HepG2 (cell line): ENCODE measurements around the gene LURAP1L. TPM values are rescaled to one million over a fixed set of nuclear protein-coding genes. Genes with fewer than 3 reads are reported as not detected.

Experiments used
- ATAC-seq: fragments of 200-7000 bp; cut with Tn5 transposase; 3 replicates; pipeline ENCODE4 v1.9.1; 2020; ENCODE audit warnings: mild to moderate bottlenecking, moderate library complexity
- BruUV-seq: library from RNA; stranded (reverse); fragments of 400-500 nt; replicated peaks from 2 replicates; lab custom pipeline; 2021; lab: Mats Ljungman, UMichigan
- CTCF ChIA-PET: fragments of 300-600 bp; formaldehyde crosslinking; extraction: SDS; loops from one replicate; lab custom pipeline; 2021; ENCODE audit warnings: low total read pairs, inconsistent platforms, low intra/inter-chr PET ratio; lab: Yijun Ruan, JAX
- POLR2A ChIA-PET: fragments of 350-600 bp; sonication (Branson Sonifier 250); formaldehyde crosslinking; loops from one replicate; lab custom pipeline; 2020; ENCODE audit warnings: antibody characterized with exemption, inconsistent platforms; lab: Yijun Ruan, JAX
- DNase-seq: peaks from one replicate; pipeline ENCODE4 v3.0.0-alpha.2; 2015; ENCODE audit warnings: low spot score
- FAIRE-seq: peaks from 3 replicates; lab custom pipeline; 2011; peaks lifted over from hg19 to GRCh38; lab: Jason Lieb, UNC
- H2AFZ ChIP-seq: one replicate; pipeline ENCODE4 v1.6.1; 2011; ENCODE audit warnings: low read length, inconsistent platforms
- H3K27ac ChIP-seq: fragments of 300-600 bp; 3 replicates; pipeline ENCODE4 v1.8.0; 2011; ENCODE audit warnings: mixed run types, mild to moderate bottlenecking, mixed read lengths, low read length, inconsistent platforms; ENCODE audit not compliant: insufficient read depth; ENCODE audit errors: extremely low read length
- H3K27me3 ChIP-seq, 2 experiments: fragments of 200-600 bp in 1 of 2; 2 replicates in 1 of 2; 3 replicates in 1 of 2; pipeline versions ENCODE4 v1.6.0 to v1.8.0; 2011; ENCODE audit warnings: low read length in 2 of 2, mild to moderate bottlenecking in 2 of 2, moderate library complexity in 2 of 2, inconsistent platforms in 1 of 2; ENCODE audit not compliant: insufficient read depth in 2 of 2, control insufficient read depth in 1 of 2
- H3K36me3 ChIP-seq, 2 experiments: fragments of 200-600 bp in 1 of 2; replicated peaks in 1 of 2; 2 replicates in 1 of 2; 3 replicates in 1 of 2; pipeline versions ENCODE4 v1.5.1 to v1.8.0; 2011; ENCODE audit warnings: low read length in 2 of 2, inconsistent platforms in 1 of 2; ENCODE audit not compliant: insufficient read depth in 2 of 2, control insufficient read depth in 1 of 2
- H3K4me1 ChIP-seq: 2 replicates; pipeline ENCODE4 v1.5.1; 2012; ENCODE audit warnings: low read length, inconsistent platforms; ENCODE audit not compliant: insufficient read depth
- H3K4me2 ChIP-seq: 2 replicates; pipeline ENCODE4 v1.6.0; 2011; ENCODE audit warnings: low read depth, low read length, inconsistent platforms
- H3K4me3 ChIP-seq, 3 experiments: fragments of 200-600 bp in 1 of 3; sonication (generic), shearing (Covaris generic) in 1 of 3; replicated peaks in 1 of 3; 2 replicates each; pipeline ENCODE4 v1.5.1; 2011 to 2016; ENCODE audit warnings: low read length in 3 of 3, inconsistent platforms in 2 of 3, low read depth in 2 of 3, mild to moderate bottlenecking in 2 of 3, control low read depth in 1 of 3, mixed read lengths in 1 of 3; ENCODE audit not compliant: insufficient read depth in 1 of 3
- H3K79me2 ChIP-seq: one replicate; pipeline ENCODE4 v1.6.1; 2011; ENCODE audit warnings: low read length, inconsistent platforms; ENCODE audit not compliant: insufficient read depth
- H3K9ac ChIP-seq: 2 replicates; pipeline ENCODE4 v1.6.0; 2011; ENCODE audit warnings: mild to moderate bottlenecking, low read depth, low read length, inconsistent platforms; ENCODE audit not compliant: insufficient read depth
- H3K9me3 ChIP-seq: 2 replicates; pipeline ENCODE4 v1.5.1; 2012; ENCODE audit warnings: mild to moderate bottlenecking, low read length
- H4K20me1 ChIP-seq: 2 replicates; pipeline ENCODE4 v1.6.0; 2011; ENCODE audit warnings: inconsistent platforms, mild to moderate bottlenecking, low read length, moderate library complexity; ENCODE audit not compliant: insufficient read depth
- GPN1 ChIP-seq: sonication (generic); formaldehyde crosslinking; IDR thresholded peaks from 2 replicates; pipeline ENCODE4 v1.5.1; 2020; ENCODE audit warnings: missing genetic modification reagents, borderline replicate concordance
- ZBTB33 ChIP-seq: sonication (generic); formaldehyde crosslinking; IDR thresholded peaks from 2 replicates; pipeline ENCODE4 v1.4.0; 2020; ENCODE audit warnings: missing genetic modification reagents
- ZBTB49 ChIP-seq: sonication (generic); formaldehyde crosslinking; IDR thresholded peaks from 2 replicates; pipeline ENCODE4 v1.4.0; 2020; ENCODE audit warnings: missing genetic modification reagents, borderline replicate concordance
- ZMYM4 ChIP-seq: sonication (generic); formaldehyde crosslinking; IDR thresholded peaks from 2 replicates; pipeline ENCODE4 v1.8.1; 2023; ENCODE audit warnings: mild to moderate bottlenecking, missing genetic modification reagents
- ZNF674 ChIP-seq: sonication (generic); formaldehyde crosslinking; IDR thresholded peaks from 2 replicates; pipeline ENCODE4 v1.5.0; 2020; ENCODE audit warnings: low read depth, mild to moderate bottlenecking, missing genetic modification reagents
- WGBS: methylation state at CpG from one replicate; pipeline ENCODE4 v1.1.6; 2017; ENCODE audit warnings: low lambda C conversion rate; 5-methylcytosine and 5-hydroxymethylcytosine counted together
- in situ Hi-C: cut with HindIII; loops from 2 replicates; pipeline ENCODE4 v1.10.0; 2017; ENCODE audit warnings: low pct_unique_long_range_greater_than_20kb; ENCODE audit not compliant: extremely low pct_ligation_motif_present
- intact Hi-C: fragments of 100-400 bp; cut with micrococcal nuclease; formaldehyde crosslinking; loops from one replicate; pipeline ENCODE4 v1.10.0; 2022; ENCODE audit not compliant: unreplicated experiment
- polyA plus RNA-seq, 8 experiments: library from polyadenylated mRNA; depleted of rRNA in 3 of 8; stranded (reverse) in 7 of 8; unstranded in 1 of 8; fragments of >200 nt; fragmentation: Illumina TruSeq in 4 of 8; extraction: Trizol in 4 of 8; gene quantifications; 2 replicates each; pipeline versions ENCODE4 v1.2.1 to v1.2.3, GENCODE V29; 2011 to 2016; ENCODE audit warnings: low read depth in 4 of 8, missing spikeins in 1 of 8, mixed read lengths in 1 of 8; ENCODE audit not compliant: insufficient read depth in 1 of 8
- total RNA-seq, 5 experiments: library from RNA; depleted of rRNA; stranded (reverse); fragments of >200 nt; fragmentation: Illumina TruSeq; extraction: Trizol; gene quantifications; 2 replicates each; pipeline ENCODE4 v1.2.3, GENCODE V29; 2016; ENCODE audit warnings: low read depth in 1 of 5

LURAP1L gene
- total and polyA plus RNA-seq, 2 of the 13 experiments (the other 11 are each of a cell fraction or from before 2014, with no cell fraction given), result 6.7 to 16.6 TPM

- TF ChIP-seq ZBTB49 (CRISPR knock-in tag), result no peak
- no peak for TF ChIP-seq ZMYM4 (CRISPR knock-in tag)
- TF ChIP-seq ZBTB33 (CRISPR knock-in tag), result no peak
These were observed 63.7 kb downstream of the LURAP1L start (continued) for GRCh38 chr9:12838546-12838945.

- H4K20me1 ChIP-seq, result peaks cover 4% of the 10 kb centered on the region; the same call in 1 of the 2 replicates
- FAIRE-seq (no peak), ATAC-seq (no peak), DNase-seq (no peak)
- H3K9ac ChIP-seq, result no peak overlapping the region
- in situ Hi-C loops, result no loop called here
- no peaks in the 10 kb centered on the region for H3K79me2 ChIP-seq
- 29% methylated on average over 4 of the region's 4 CpGs for WGBS
- no peak overlapping the region for H3K4me3 ChIP-seq
- H3K36me3 ChIP-seq, result no peaks in the 10 kb centered on the region
- BruUV-seq, result no TSS peak
- H3K27me3 ChIP-seq, result no peaks in the 10 kb centered on the region
- H3K4me2 ChIP-seq, result no peak overlapping the region
- CTCF ChIA-PET, result no interaction called here
- no peaks in the 10 kb centered on the region for H3K9me3 ChIP-seq
- no peaks in the 10 kb centered on the region for H3K4me1 ChIP-seq
- POLR2A ChIA-PET, result no interaction called here
- TF ChIP-seq GPN1 (CRISPR knock-in tag), result no peak
- TF ChIP-seq ZNF674, result no peak
- TF ChIP-seq, all 625 proteins: peak for 0
- Histone ChIP-seq H2AFZ (no peak overlapping the region), H3K27ac (no peak overlapping the region)
- intact Hi-C loops, result loop anchor here (10.0 kb wide), 1 partner anchor 121 kb away; no protein-coding TSS in a partner anchor
These were observed 68.9 kb downstream of the LURAP1L start for GRCh38 chr9:12843735-12844134.
